ES-I3 (cell line): ENCODE results near the gene CUL4A.
"Not testable (repeated sequence)": the region's sequence is repeated elsewhere in the genome, so short reads cannot be mapped to it uniquely, and the experiment has no call there.

Experiments used
- H3K36me3 ChIP-seq: 2 replicates; pipeline ENCODE4 v1.6.1; 2013; ENCODE audit warnings: mild to moderate bottlenecking, low read length, control low read depth, moderate library complexity; ENCODE audit not compliant: insufficient read depth
- H3K4me1 ChIP-seq: 2 replicates; pipeline ENCODE4 v1.6.1; 2013; ENCODE audit warnings: mild to moderate bottlenecking, control low read depth, low read length; ENCODE audit not compliant: insufficient read depth
- H3K9ac ChIP-seq: 2 replicates; pipeline ENCODE4 v1.6.1; 2013; ENCODE audit warnings: low read depth, mild to moderate bottlenecking, low read length, moderate library complexity
- H3K9me3 ChIP-seq: 2 replicates; pipeline ENCODE4 v1.6.1; 2013; ENCODE audit warnings: mild to moderate bottlenecking, low read length, moderate library complexity; ENCODE audit not compliant: control insufficient read depth, insufficient read depth

CUL4A gene

DNA sequence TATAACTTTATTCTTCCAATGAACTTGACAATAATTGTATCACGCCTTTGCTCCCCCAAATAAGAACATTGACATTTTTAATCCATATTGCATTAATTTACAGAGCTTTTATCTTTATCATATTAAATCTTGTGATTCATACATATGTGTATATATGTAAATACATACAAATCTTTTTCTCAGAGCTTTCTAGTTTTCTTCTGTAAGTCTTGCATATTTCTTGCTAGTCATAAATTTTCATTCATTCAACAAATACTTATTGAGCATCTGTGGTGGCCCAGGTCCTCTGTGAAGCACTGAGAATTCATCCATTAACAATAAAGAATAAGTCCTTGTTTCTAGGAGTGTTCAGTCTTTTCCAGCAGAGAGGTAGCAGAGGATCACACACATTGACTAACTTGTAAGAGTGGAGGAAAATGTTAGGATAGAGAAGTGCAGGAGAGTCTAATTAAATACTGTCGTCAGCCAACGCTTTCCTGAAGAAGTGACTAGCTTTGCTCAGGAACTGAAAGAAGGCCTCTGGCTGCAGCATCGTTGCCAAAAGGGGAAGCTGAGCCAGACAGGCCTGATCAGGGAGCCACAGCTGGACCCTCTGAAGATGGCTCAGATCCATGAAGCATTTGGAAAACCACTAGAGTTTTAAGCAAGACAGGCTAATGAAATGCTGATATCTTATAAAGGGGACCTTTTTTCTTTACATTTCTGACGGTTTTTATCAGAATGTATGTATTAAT is 49.1 kb downstream of the CUL4A start:
- Histone ChIP-seq H3K4me1 (no peaks in the 10 kb centered on the region), H3K36me3 (peaks cover 7% of the 10 kb centered on the region; the same call in 1 of the 2 replicates)

DNA sequence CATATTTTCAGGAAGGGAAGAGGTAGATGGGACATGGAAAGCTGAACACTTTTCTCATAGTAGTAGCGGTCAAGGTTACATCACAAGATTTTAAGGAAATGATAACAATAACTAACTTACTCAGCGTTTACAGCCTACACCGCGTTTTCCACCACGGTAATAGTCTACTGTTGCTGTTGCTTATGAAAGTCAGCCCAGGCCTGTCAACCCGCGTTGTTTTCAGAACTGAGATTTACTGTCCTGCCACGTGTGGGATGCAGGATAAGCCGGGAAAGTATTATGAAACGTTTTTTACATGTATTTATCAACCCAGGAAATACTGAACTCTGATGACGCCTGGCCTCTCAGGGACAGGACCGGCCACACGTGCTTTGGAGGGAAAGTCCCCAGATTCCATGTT is 51.6 kb downstream of the CUL4A start:
- H3K36me3 ChIP-seq = peaks cover 8% of the 10 kb centered on the region; the same call in 1 of the 2 replicates
- no peaks in the 10 kb centered on the region for H3K4me1 ChIP-seq
- no peaks in the 10 kb centered on the region for H3K9me3 ChIP-seq

More for the DNA sequence above, 49.1 kb downstream of the CUL4A start:
- H3K9ac ChIP-seq = no peak overlapping the region
- H3K9me3 ChIP-seq = no peaks in the 10 kb centered on the region

DNA sequence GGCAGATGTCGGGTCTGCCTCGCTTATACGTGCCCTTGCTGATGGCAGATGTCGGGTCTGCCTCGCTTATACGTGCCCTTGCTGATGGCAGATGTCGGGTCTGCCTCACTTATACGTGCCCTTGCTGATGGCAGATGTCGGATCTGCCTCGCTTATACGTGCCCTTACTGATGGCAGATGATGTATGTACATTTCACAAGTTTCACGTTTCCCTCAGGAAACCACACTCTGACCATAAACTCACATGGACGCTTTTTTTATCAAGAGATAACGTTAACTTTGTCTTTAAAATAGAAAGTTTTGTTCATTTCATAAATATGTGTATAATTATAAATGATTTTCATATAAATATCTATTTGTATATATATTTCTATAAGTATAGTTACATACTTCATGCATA is 53.6 kb downstream of the CUL4A start:
- not testable (repeated sequence) for H3K4me1 ChIP-seq, H3K36me3 ChIP-seq, H3K9ac ChIP-seq, H3K9me3 ChIP-seq

More for the DNA sequence above, 51.6 kb downstream of the CUL4A start:
- H3K9ac ChIP-seq = no peak overlapping the region

DNA sequence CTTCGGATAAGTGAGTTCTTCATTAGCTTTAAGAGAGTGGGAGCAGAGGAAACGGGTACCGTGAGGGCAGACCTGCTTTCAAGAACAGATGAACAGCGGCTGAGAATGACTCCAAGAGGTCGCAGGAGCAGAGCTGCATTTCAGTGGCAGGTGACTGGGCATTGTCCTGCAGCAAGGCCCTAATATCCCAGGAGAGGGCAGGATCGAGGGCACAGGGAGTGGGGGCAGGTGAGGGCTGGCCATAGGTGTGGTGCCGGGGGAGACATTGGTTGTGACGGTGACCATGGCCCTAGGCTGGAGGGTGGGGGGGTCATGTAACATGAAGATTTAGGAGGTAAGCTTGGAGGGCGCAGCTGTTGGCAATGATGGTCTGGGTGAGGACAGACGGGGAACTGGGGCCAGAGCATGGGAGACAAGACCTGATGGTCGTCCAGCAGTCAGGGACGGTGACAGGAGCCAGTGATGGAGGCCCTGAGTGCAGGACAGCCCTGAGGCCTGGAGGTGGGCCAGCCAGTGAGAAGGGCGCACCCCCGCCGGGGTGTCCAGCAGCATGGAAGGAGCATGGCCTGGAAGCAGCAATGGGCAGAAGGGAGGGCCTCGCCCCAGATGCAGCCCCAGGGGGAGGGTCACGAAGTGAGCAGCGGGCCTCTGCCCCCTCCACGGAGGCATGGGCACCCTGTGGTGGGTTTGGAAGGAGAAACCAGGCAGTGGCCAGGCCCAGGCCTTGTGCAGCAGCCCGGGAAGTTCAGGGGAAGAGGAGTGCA is 58.4 kb downstream of the CUL4A start:
- Histone ChIP-seq H3K9me3 (no peaks in the 10 kb centered on the region), H3K9ac (no peak overlapping the region), H3K4me1 (no peaks in the 10 kb centered on the region), H3K36me3 (peaks cover 4% of the 10 kb centered on the region; the same call in 1 of the 2 replicates)

DNA sequence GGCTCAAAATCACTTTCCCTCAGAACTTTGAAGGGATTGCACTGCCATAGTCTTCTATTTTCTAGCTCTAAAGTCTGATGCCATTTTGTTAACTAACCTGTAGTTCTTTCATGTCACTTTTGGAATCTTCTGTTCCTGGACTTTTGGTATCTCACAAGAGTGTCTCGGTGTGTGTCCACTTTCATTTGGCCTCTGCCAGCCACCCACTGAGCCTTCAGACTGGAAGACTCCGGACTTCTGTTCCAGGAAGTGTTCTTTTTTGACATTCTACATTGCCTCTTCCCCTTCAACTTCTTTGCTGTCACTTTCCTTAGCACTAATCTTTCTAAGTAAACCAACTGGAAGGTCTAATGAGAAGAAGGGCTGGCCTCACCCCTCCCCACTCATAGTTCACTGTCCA is 62.6 kb downstream of the CUL4A start:
- H3K9ac ChIP-seq = no peak overlapping the region
- H3K4me1 ChIP-seq = no peaks in the 10 kb centered on the region
- H3K9me3 ChIP-seq = no peaks in the 10 kb centered on the region
- H3K36me3 ChIP-seq = no peaks in the 10 kb centered on the region

DNA sequence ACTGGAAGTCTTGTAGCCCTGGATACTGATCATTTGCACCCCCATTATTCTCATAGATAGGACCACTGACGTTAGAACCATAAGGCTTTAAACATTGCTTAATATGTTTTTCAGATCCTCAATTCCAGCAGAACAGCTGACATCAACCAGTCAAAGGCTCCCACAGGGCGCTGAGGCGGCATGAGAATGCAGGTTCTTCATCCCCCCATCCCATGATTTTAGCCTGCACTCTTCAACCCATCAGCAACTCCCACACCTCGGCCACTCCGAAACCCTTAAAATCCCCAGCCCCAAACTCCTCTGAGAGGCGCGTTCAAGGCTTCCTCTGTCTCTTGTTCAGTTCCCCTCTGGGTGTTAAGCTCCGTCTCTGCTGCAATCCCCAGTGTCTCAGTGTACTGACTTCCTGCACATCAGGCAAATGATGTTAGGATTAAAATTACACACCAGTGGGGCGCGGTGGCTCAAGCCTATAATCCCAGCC is 63.3 kb downstream of the CUL4A start:
- Histone ChIP-seq H3K36me3 (no peaks in the 10 kb centered on the region), H3K9me3 (no peaks in the 10 kb centered on the region), H3K9ac (no peak overlapping the region), H3K4me1 (no peaks in the 10 kb centered on the region)

DNA sequence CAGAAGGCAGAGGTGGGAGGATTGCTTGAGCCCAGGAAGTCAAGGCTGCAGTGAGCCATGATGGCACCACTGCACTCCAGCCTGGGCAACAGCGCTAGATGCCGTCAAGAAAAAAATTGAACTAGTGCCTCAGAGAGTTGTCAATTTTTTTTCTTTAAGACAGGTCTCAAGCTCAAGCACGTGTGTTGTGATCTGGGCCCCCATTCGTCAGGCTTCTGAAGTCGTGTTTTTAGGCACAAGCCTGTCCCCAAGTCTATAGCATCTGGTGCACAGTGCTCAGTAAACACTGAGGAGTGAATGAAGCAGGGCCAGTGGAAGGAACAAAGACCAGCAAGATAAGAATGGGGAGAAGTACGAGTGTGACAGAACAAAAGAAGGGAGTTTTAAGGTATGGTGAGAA is 63.9 kb downstream of the CUL4A start:
- Histone ChIP-seq H3K9me3 (no peaks in the 10 kb centered on the region), H3K36me3 (no peaks in the 10 kb centered on the region), H3K4me1 (no peaks in the 10 kb centered on the region), H3K9ac (no peak overlapping the region)

DNA sequence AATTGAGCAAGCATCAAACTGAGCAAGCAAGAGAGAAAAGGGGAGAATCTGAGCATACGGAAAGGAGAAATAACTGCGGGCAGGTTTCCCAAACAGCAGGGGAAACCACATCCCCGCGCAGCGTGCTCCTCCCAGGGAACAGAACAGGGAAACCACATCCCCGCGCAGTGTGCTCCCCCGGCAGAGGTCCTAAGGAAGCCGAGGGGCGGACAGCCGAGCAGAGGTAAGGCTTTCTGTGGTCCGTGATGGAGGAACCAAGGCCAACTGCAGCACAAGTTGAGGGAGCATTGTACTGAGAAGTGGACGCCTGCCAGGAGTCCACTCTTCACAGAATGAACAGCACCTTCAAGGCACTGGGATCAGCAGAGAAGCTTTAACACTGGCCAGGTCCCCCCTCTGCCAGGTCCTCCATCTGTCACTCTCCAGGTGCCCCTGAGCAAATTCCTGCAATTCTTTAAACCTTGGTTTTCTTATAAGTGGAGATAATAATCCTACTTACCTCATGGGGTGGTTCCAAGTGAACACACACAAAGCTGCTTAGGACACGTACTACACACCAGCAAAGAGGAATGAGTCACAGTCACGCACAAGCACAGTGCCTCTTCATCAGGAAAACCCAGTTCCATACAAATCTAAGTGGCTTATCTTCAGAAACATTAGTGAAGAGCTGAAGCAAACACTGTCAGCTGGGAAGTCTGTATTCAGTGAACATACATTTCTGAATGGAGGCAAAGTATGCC is 64.6 kb downstream of the CUL4A start:
- Histone ChIP-seq H3K4me1 (no peaks in the 10 kb centered on the region), H3K9ac (no peak overlapping the region), H3K9me3 (no peaks in the 10 kb centered on the region), H3K36me3 (no peaks in the 10 kb centered on the region)

DNA sequence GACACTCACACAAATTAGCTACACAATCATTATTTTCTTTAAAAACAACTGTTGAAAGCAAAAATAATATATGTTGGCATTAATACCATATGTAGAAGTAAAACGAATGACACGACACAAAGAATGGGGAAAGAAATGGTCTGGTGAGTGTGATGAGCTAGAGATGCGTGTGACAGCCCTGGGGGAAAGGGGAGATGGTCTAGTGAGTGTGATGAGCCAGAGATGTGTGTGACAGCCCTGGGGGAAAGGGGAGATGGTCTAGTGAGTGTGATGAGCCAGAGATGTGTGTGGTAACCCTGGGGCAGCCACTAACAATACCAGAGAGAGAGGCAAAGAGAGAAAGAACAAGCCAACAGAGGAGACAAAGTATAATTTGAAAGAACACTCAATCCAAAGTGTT is 65.3 kb downstream of the CUL4A start:
- H3K36me3 ChIP-seq = no peaks in the 10 kb centered on the region
- H3K9ac ChIP-seq = no peak overlapping the region
- no peaks in the 10 kb centered on the region for H3K9me3 ChIP-seq
- no peaks in the 10 kb centered on the region for H3K4me1 ChIP-seq

DNA sequence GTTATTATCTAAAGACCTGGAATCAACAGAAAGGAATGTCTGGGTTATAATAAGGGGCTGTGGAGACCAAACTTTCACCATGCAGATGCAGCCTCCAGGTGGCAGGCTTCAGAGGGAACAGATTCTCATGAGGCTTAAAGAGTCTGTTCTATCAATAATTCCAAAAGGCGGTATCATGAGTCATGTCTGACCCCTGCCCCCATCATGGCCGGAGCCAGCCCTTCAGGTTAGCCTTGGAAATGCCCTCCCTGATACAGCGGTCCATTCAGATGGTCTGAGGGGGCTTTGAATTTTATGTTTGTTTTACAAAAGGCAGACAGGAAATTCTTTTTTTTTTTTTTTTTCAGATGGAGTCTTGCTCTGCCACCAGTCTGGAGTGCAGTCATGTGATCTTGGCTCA is 66.0 kb downstream of the CUL4A start:
- Histone ChIP-seq H3K9ac (no peak overlapping the region), H3K36me3 (no peaks in the 10 kb centered on the region), H3K9me3 (no peaks in the 10 kb centered on the region), H3K4me1 (no peaks in the 10 kb centered on the region)

DNA sequence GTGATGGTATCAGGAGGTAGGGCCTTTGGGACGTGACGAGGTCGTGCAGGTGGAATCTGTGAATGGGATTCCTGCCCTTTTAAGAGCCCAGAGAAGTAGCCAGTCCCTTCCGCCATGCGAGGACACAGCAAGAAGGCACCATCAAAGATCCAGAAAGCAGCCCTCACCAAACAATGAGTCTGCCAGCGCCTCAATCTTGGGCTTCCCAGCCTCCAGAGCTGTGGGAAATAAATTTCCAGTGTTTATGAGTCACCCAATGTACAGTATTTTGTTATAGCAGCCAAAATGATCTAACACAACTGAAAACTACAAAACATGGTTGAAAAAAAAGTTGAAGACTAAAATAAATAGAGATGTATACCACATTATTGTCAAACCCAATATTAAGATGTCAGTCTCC is 70.7 kb downstream of the CUL4A start:
- Histone ChIP-seq H3K9me3 (no peaks in the 10 kb centered on the region), H3K36me3 (no peaks in the 10 kb centered on the region), H3K9ac (no peak overlapping the region), H3K4me1 (no peaks in the 10 kb centered on the region)

DNA sequence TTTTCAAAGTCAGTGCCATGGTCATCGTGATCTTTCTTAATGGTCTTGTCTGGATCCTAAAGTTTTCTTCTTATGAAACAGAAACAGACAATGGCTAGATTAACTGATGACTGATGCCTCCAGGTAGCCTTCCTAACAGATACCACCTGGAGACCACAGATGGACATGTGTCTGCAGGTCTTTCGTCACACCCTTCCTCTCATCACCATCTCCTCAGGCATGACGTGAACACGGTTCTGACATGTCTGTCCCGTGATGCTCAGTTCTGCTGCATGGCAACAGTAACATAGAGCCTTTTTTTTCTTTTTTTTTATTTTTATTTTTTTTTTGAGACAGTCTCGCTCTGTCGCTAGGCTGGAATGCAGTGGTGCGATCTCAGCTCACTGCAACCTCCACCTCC is 74.5 kb downstream of the CUL4A start:
- H3K9ac ChIP-seq = no peak overlapping the region
- H3K4me1 ChIP-seq = no peaks in the 10 kb centered on the region
- H3K9me3 ChIP-seq = 0 out of 2 replicates have a peak, but pooled peaks cover 5% of the 10 kb centered on the region
- H3K36me3 ChIP-seq = no peaks in the 10 kb centered on the region

DNA sequence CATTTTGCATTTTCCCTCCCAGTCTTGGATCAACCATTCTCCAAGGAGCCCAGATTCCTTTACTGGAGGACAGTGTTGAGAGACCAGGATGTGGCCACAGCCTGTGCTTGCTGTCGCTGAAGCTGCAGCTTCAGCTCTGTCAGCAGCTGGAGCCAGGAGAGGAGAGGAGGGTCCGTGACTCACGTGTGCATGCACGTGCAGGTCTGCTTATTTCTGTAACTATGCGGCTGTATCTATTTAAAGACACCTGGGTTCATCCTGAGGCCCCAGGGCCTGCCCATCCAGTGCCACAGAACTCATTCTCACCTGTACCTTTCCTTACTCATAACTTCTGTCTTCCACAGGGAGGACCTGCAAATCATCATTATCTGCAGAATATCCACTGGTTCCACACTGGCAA is 79.5 kb downstream of the CUL4A start:
- H3K9me3 ChIP-seq = 0 out of 2 replicates have a peak, but pooled peaks cover 5% of the 10 kb centered on the region
- no peak overlapping the region for H3K9ac ChIP-seq
- no peaks in the 10 kb centered on the region for H3K36me3 ChIP-seq
- H3K4me1 ChIP-seq = no peaks in the 10 kb centered on the region

DNA sequence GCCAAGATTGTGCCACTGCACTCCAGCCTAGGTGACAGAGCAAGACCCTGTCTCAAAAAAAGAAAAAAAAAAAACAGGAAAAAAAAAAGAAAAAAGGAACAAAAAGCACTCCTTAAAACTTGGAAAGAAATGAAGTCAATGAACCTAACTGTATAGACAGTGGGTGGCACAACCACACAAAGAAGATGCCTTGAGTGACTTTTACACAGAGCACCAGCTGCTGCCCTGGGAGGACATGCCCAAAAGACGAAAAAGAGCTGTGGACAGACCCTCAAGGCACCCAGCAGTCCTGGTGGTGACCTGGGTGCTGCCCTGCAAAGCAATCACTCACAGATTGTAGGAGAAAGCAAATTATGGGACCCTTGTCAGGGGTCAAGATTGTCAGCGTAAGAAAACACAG is 81.7 kb downstream of the CUL4A start:
- Histone ChIP-seq H3K4me1 (no peaks in the 10 kb centered on the region), H3K36me3 (no peaks in the 10 kb centered on the region), H3K9ac (no peak overlapping the region), H3K9me3 (0 out of 2 replicates have a peak, but pooled peaks cover 5% of the 10 kb centered on the region)
